HCT116 (cell line): ENCODE measurements around the gene RSPH9. TPM values are rescaled to one million over a fixed set of nuclear protein-coding genes. Genes with fewer than 3 reads are reported as not detected.

Experiments used
- ATAC-seq: fragments of 200-7000 bp; cut with Tn5 transposase; 2 replicates; pipeline ENCODE4 v1.9.1; 2020; ENCODE audit warnings: mild to moderate bottlenecking, moderate library complexity
- BruUV-seq: library from RNA; stranded (reverse); fragments of 400-500 nt; replicated peaks from 2 replicates; lab custom pipeline; 2021; lab: Mats Ljungman, UMichigan
- CTCF ChIA-PET: fragments of 300-600 bp; sonication (Branson Sonifier 250); formaldehyde crosslinking; loops from one replicate; lab custom pipeline; 2021; ENCODE audit warnings: antibody characterized with exemption; lab: Charles Lee
- POLR2A ChIA-PET: fragments of 300-600, 350-600 bp; sonication (Branson Sonifier 250); formaldehyde crosslinking; loops from one replicate; lab custom pipeline; 2021; ENCODE audit warnings: antibody characterized with exemption; lab: Charles Lee
- RAD21 ChIA-PET, 2 experiments: fragments of 300-600 bp; sonication (Branson Sonifier 250); formaldehyde crosslinking; loops; one replicate each; lab custom pipeline; 2023; ENCODE audit warnings: low total read pairs in 2 of 2; ENCODE audit not compliant: uncharacterized antibody in 2 of 2, unreplicated experiment in 2 of 2, low non-redundant PET in 1 of 2; lab: Charles Lee
- DNase-seq: peaks from one replicate; pipeline ENCODE4 v3.0.0-alpha.2; 2010; ENCODE audit warnings: low read depth, low spot score
- H2AFZ ChIP-seq: fragments of 200-600 bp; shearing (Covaris generic), sonication (generic); 2 replicates; pipeline ENCODE4 v1.6.1; 2017; ENCODE audit warnings: low read depth, mixed run types, mixed read lengths, antibody characterized with exemption, low read length; ENCODE audit not compliant: poor library complexity, severe bottlenecking
- H3K27ac ChIP-seq: 2 replicates; pipeline ENCODE4 v1.5.1; 2012; ENCODE audit warnings: low read depth, low read length
- H3K27me3 ChIP-seq: fragments of 200-600 bp; sonication (generic); 2 replicates; pipeline ENCODE4 v1.6.1; 2016; ENCODE audit warnings: mixed run types, low read length, mixed read lengths; ENCODE audit not compliant: insufficient read depth
- H3K36me3 ChIP-seq, 2 experiments: fragments of 200-500 bp in 1 of 2; fragments of 200-600 bp in 1 of 2; sonication (Bioruptor generic) in 1 of 2; sonication (generic) in 1 of 2; 2 replicates each; pipeline versions ENCODE4 v1.5.1 to v1.6.1; 2014 to 2016; ENCODE audit warnings: low read length in 2 of 2, inconsistent platforms in 1 of 2, mixed read lengths in 1 of 2, mixed run types in 1 of 2; ENCODE audit not compliant: insufficient read depth in 2 of 2, control insufficient read depth in 1 of 2
- H3K4me1 ChIP-seq, 2 experiments: fragments of 200-600 bp in 1 of 2; sonication (generic) in 1 of 2; 2 replicates each; pipeline versions ENCODE4 v1.5.1 to v1.6.1; 2012 to 2017; ENCODE audit warnings: low read length in 2 of 2, inconsistent platforms in 1 of 2, mild to moderate bottlenecking in 1 of 2, mixed read lengths in 1 of 2, mixed run types in 1 of 2, moderate library complexity in 1 of 2; ENCODE audit not compliant: insufficient read depth in 2 of 2, control insufficient read depth in 1 of 2
- H3K4me2 ChIP-seq: fragments of 200-600 bp; sonication (generic); 2 replicates; pipeline ENCODE4 v1.6.1; 2017; ENCODE audit warnings: mixed run types, low read length, mixed read lengths
- H3K4me3 ChIP-seq, 2 experiments: fragments of 200-600 bp in 1 of 2; sonication (generic) in 1 of 2; replicated peaks in 1 of 2; 2 replicates each; pipeline ENCODE4 v1.5.1; 2011 to 2016; ENCODE audit warnings: low read length in 2 of 2, control low read depth in 1 of 2, low read depth in 1 of 2, mild to moderate bottlenecking in 1 of 2, mixed read lengths in 1 of 2, mixed run types in 1 of 2
- H3K79me2 ChIP-seq: fragments of 200-600 bp; sonication (generic); 2 replicates; pipeline ENCODE4 v1.6.1; 2017; ENCODE audit warnings: mild to moderate bottlenecking, mixed run types, low read length, moderate library complexity, mixed read lengths; ENCODE audit not compliant: insufficient read depth
- H3K9ac ChIP-seq: fragments of 200-600 bp; sonication (generic); 2 replicates; pipeline ENCODE4 v1.6.1; 2016; ENCODE audit warnings: low read length, mixed read lengths
- H3K9me2 ChIP-seq: fragments of 200-600 bp; sonication (generic), shearing (Covaris generic); 2 replicates; pipeline ENCODE4 v1.6.1; 2017; ENCODE audit warnings: mixed run types, mild to moderate bottlenecking, moderate library complexity; ENCODE audit not compliant: insufficient read depth
- H3K9me3 ChIP-seq, 2 experiments: fragments of 200-500 bp in 1 of 2; fragments of 200-600 bp in 1 of 2; sonication (Bioruptor generic) in 1 of 2; sonication (generic) in 1 of 2; 2 replicates each; pipeline ENCODE4 v1.6.1; 2014 to 2017; ENCODE audit warnings: low read length in 2 of 2, mixed read lengths in 2 of 2, inconsistent platforms in 1 of 2, low read depth in 1 of 2, mild to moderate bottlenecking in 1 of 2, mixed run types in 1 of 2, moderate library complexity in 1 of 2; ENCODE audit not compliant: control insufficient read depth in 1 of 2, insufficient read depth in 1 of 2
- H4K20me1 ChIP-seq: fragments of 200-600 bp; sonication (generic), shearing (Covaris generic); 2 replicates; pipeline ENCODE4 v1.6.1; 2017; ENCODE audit warnings: mixed run types, mild to moderate bottlenecking, moderate library complexity; ENCODE audit not compliant: insufficient read depth
- CEBPB ChIP-seq: IDR thresholded peaks from 2 replicates; pipeline ENCODE4 v1.6.1; 2012; ENCODE audit warnings: low read depth
- CTCF ChIP-seq, 3 experiments: fragments of 200-600 bp in 1 of 3; sonication (generic) in 1 of 3; IDR thresholded peaks in 2 of 3; conservative IDR thresholded peaks in 1 of 3; 2 replicates each; pipeline ENCODE4 v1.5.1; 2012 to 2017; ENCODE audit warnings: low read depth in 2 of 3, low read length in 2 of 3, antibody characterized with exemption in 1 of 3, borderline replicate concordance in 1 of 3, control low read depth in 1 of 3, mild to moderate bottlenecking in 1 of 3, mixed read lengths in 1 of 3, mixed run types in 1 of 3, moderate library complexity in 1 of 3; ENCODE audit not compliant: insufficient read depth in 1 of 3
- EZH2 ChIP-seq: fragments of 200-600 bp; sonication (generic); IDR thresholded peaks from 2 replicates; pipeline ENCODE4 v1.6.1; 2017; ENCODE audit warnings: antibody characterized with exemption, mixed run types
- EZH2phosphoT487 ChIP-seq: fragments of 200-600 bp; IDR thresholded peaks from 2 replicates; pipeline ENCODE4 v1.6.1; 2018; ENCODE audit warnings: antibody characterized with exemption, borderline replicate concordance
- FOSL1 ChIP-seq: IDR thresholded peaks from 2 replicates; pipeline ENCODE4 v1.6.1; 2012; ENCODE audit warnings: low read depth
- JUND ChIP-seq: IDR thresholded peaks from 2 replicates; pipeline ENCODE4 v1.6.1; 2012
- MAX ChIP-seq: IDR thresholded peaks from 2 replicates; pipeline ENCODE4 v1.6.1; 2012
- POLR2A ChIP-seq: IDR thresholded peaks from 2 replicates; pipeline ENCODE4 v1.7.0; 2011; ENCODE audit warnings: borderline replicate concordance; ENCODE audit not compliant: insufficient read depth, insufficient read length; ENCODE audit errors: extremely low read depth
- RAD21 ChIP-seq: IDR thresholded peaks from 2 replicates; pipeline ENCODE4 v1.6.1; 2012; ENCODE audit warnings: low read depth, mild to moderate bottlenecking
- SIN3A ChIP-seq: IDR thresholded peaks from 2 replicates; pipeline ENCODE4 v1.6.1; 2012; ENCODE audit warnings: low read depth
- SP1 ChIP-seq: IDR thresholded peaks from 2 replicates; pipeline ENCODE4 v1.6.1; 2012; ENCODE audit warnings: low read depth
- TCF7L2 ChIP-seq: IDR thresholded peaks from 2 replicates; pipeline ENCODE4 v1.7.0; 2011; ENCODE audit warnings: borderline replicate concordance, inconsistent platforms; ENCODE audit not compliant: insufficient read depth, insufficient read length; ENCODE audit errors: extremely low read depth
- YY1 ChIP-seq: IDR thresholded peaks from 2 replicates; pipeline ENCODE4 v1.6.1; 2011; ENCODE audit warnings: low read length, low read depth, moderate library complexity, mild to moderate bottlenecking; ENCODE audit not compliant: insufficient replicate concordance; ENCODE audit errors: extremely low read depth
- ZBTB33 ChIP-seq: IDR thresholded peaks from 2 replicates; pipeline ENCODE4 v1.6.1; 2011; ENCODE audit warnings: mild to moderate bottlenecking, low read length, moderate library complexity; ENCODE audit not compliant: insufficient replicate concordance; ENCODE audit errors: extremely low read depth
- ZFX ChIP-seq: fragments of 450-650 bp; IDR thresholded peaks from 2 replicates; pipeline ENCODE4 v1.6.1; 2017
- intact Hi-C: fragments of 100-400 bp; cut with micrococcal nuclease; formaldehyde crosslinking; loops from 2 replicates; pipeline ENCODE4 v1.10.0; 2022
- total RNA-seq: library from RNA; stranded (reverse); gene quantifications from one replicate; pipeline ENCODE4 v1.2.1, GENCODE V29; 2021; ENCODE audit not compliant: unreplicated experiment
- TF ChIP-seq, protein P1 (sequence below): IDR thresholded peaks from 2 replicates; pipeline ENCODE4 v1.6.1; 2012

Gene RSPH9
- total RNA-seq, 1 experiment from 2014 or later: not detected

GRCh38 chr6:43665376-43665775 lies 20.5 kb downstream of the RSPH9 start:
- CTCF ChIA-PET: interaction anchor here (0.9 to 2.7 kb wide), 6 partner anchors 8 to 431 kb away, joined by 3 to 11 read pairs (median 3); partner anchors contain the start of gene VEGFA
- DNase-seq (no peak), ATAC-seq (no peak)
- TF ChIP-seq, protein P1, sequence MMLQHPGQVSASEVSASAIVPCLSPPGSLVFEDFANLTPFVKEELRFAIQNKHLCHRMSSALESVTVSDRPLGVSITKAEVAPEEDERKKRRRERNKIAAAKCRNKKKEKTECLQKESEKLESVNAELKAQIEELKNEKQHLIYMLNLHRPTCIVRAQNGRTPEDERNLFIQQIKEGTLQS: no peak
- TF ChIP-seq ZFX: no peak
- no peak for TF ChIP-seq TCF7L2
- no peak for TF ChIP-seq POLR2A
- TF ChIP-seq SP1: no peak
- no peak for TF ChIP-seq RAD21
- TF ChIP-seq EZH2: no peak
- TF ChIP-seq EZH2phosphoT487: no peak
- no peak for TF ChIP-seq CEBPB
- no peak for TF ChIP-seq MAX
- TF ChIP-seq FOSL1: no peak
- TF ChIP-seq YY1: no peak
- TF ChIP-seq ZBTB33: no peak
- TF ChIP-seq CTCF (IDR thresholded peaks at IDR 0.05 in 2 of 3, conservative IDR thresholded peaks at IDR 0.05 in 1 of 3; ENCODE audit: borderline replicate concordance in 1 of 3, insufficient read depth in 1 of 3, low read depth in 2 of 3, low read length in 2 of 3): no peak
- TF ChIP-seq SIN3A: no peak
- no peak for TF ChIP-seq JUND
- no peaks in the 10 kb centered on the region for H3K79me2 ChIP-seq
- intact Hi-C loops: loop anchor here (5.0 kb wide), 2 partner anchors 287 to 763 kb away; no protein-coding TSS in a partner anchor
- BruUV-seq: no TSS peak
- H3K27me3 ChIP-seq: no peaks in the 10 kb centered on the region
- H3K4me2 ChIP-seq: no peak overlapping the region; the same call in 1 of the 2 replicates
- H4K20me1 ChIP-seq: no peaks in the 10 kb centered on the region
- H3K27ac ChIP-seq: no peak overlapping the region
- H3K4me1 ChIP-seq: peaks cover 12 to 49% of the 10 kb centered on the region in 2 experiments
- no peak overlapping the region for H3K9ac ChIP-seq
- no peak overlapping the region for H2AFZ ChIP-seq
- H3K9me2 ChIP-seq: no peaks in the 10 kb centered on the region
- POLR2A ChIA-PET: no interaction called here
- H3K9me3 ChIP-seq: peaks cover 0 to 5% of the 10 kb centered on the region in 2 experiments; a peak in 1 of 4 replicates
- H3K4me3 ChIP-seq: no peak overlapping the region
- H3K36me3 ChIP-seq: no peaks in the 10 kb centered on the region
- RAD21 ChIA-PET: interaction anchor here in 1 of 2 experiments (1.1 kb wide), 1 partner anchor 414 kb away, joined by 3 read pairs; no protein-coding TSS in a partner anchor
